GM21360 (cell line): ENCODE results near the gene EEF1AKMT4.
"Not testable (repeated sequence)": the region's sequence is repeated elsewhere in the genome, so short reads cannot be mapped to it uniquely, and the experiment has no call there.

ENCODE experiments used
- ATAC-seq: cut with Tn5 transposase; IDR thresholded peaks from one replicate; pipeline ENCODE4 v1.9.1; 2021; ENCODE audit warnings: mild to moderate bottlenecking, moderate library complexity; ENCODE audit not compliant: unreplicated experiment

EEF1AKMT4 gene

GRCh38 chr3:184259878-184260723 is 10.6 kb downstream of the EEF1AKMT4 start:
- ATAC-seq, result no peak

- no peak for ATAC-seq
Measured at GRCh38 chr3:184260724-184261269, 11.3 kb downstream of the EEF1AKMT4 start.

- ATAC-seq, result peak; percentile 46
Measured at GRCh38 chr3:184261270-184261853, 11.9 kb downstream of the EEF1AKMT4 start, which contains the start of gene CAMK2N2. Gene CAMK2N2 (minus strand): TSS chr3:184261553. CDS start chr3:184261285, 268 bp downstream.

- peak; percentile 23 for ATAC-seq
Measured at GRCh38 chr3:184261854-184262763, 12.6 kb downstream of the EEF1AKMT4 start.

- ATAC-seq, result no peak
Measured at GRCh38 chr3:184262764-184263179, 13.3 kb downstream of the EEF1AKMT4 start.

GRCh38 chr3:184267249-184267648 is 17.8 kb downstream of the EEF1AKMT4 start:
- ATAC-seq, result not testable (repeated sequence)

- no peak for ATAC-seq
Measured at GRCh38 chr3:184272269-184272668, 22.8 kb downstream of the EEF1AKMT4 start.

GRCh38 chr3:184275381-184275701 is 25.9 kb downstream of the EEF1AKMT4 start:
- no peak for ATAC-seq

GRCh38 chr3:184275961-184276910 is 26.8 kb downstream of the EEF1AKMT4 start, which contains the start of gene ECE2:
Gene ECE2 (plus strand): TSS chr3:184276022. CDS start chr3:184276154, 132 bp downstream.
- no peak for ATAC-seq

GRCh38 chr3:184277366-184277765 is 27.9 kb downstream of the EEF1AKMT4 start:
- ATAC-seq, result no peak

GRCh38 chr3:184282941-184283340 is 33.5 kb downstream of the EEF1AKMT4 start:
- ATAC-seq, result no peak

GRCh38 chr3:184283681-184284080 is 34.2 kb downstream of the EEF1AKMT4 start:
- no peak for ATAC-seq

- no peak for ATAC-seq
Measured at GRCh38 chr3:184284696-184285095, 35.2 kb downstream of the EEF1AKMT4 start.

GRCh38 chr3:184289426-184289938 is 40.0 kb downstream of the EEF1AKMT4 start:
- ATAC-seq, result no peak

GRCh38 chr3:184290331-184290730 is 40.9 kb downstream of the EEF1AKMT4 start:
- no peak for ATAC-seq

- ATAC-seq, result no peak
Measured at GRCh38 chr3:184291044-184291737, 41.7 kb downstream of the EEF1AKMT4 start.

GRCh38 chr3:184291738-184292445 is 42.4 kb downstream of the EEF1AKMT4 start:
- ATAC-seq, result no peak

GRCh38 chr3:184295771-184296170 is 46.3 kb downstream of the EEF1AKMT4 start:
- ATAC-seq, result no peak
